Measurements from ENCODE around the gene MTG2.

Gene MTG2

GRCh38 chr20:62209850-62210495 is 27.1 kb downstream of the MTG2 start:
- CTCF ChIA-PET = no interaction called here
- H3K4me1 ChIP-seq (ENCODE audit: control insufficient read depth, insufficient read depth, low read length) = no peaks in the 10 kb centered on the region
- POLR2A ChIA-PET = interaction anchor here (1.0 kb wide), 1 partner anchor 43 kb away, joined by 3 read pairs; no protein-coding TSS in a partner anchor
- no peak overlapping the region for H3K4me3 ChIP-seq (ENCODE audit: low read depth, low read length)
- no peaks in the 10 kb centered on the region for H3K9me3 ChIP-seq (ENCODE audit: control insufficient read depth, insufficient read depth, low read depth, low read length)
- no peaks in the 10 kb centered on the region for H3K36me3 ChIP-seq (ENCODE audit: control insufficient read depth in 2 of 2, insufficient read depth in 1 of 2, low read length in 2 of 2)
- TF ChIP-seq ZNF10 (tag by site-specific recombination; IDR thresholded peaks at IDR 0.05) = no peak
- no peak for TF ChIP-seq ZBTB44 (tag by site-specific recombination; IDR thresholded peaks at IDR 0.05)
- no peak for TF ChIP-seq YY1 (tag by site-specific recombination; IDR thresholded peaks at IDR 0.05)
- TF ChIP-seq ZNF48 (tag by site-specific recombination; IDR thresholded peaks at IDR 0.05) = no peak
- TF ChIP-seq ZNF433 (tag by site-specific recombination; IDR thresholded peaks at IDR 0.05; ENCODE audit: low read depth) = no peak
- TF ChIP-seq GLIS1 (tag by site-specific recombination; IDR thresholded peaks at IDR 0.05) = no peak
- TF ChIP-seq ZNF157 (tag by site-specific recombination; IDR thresholded peaks at IDR 0.05) = no peak
- no peak for TF ChIP-seq TSHZ1 (tag by site-specific recombination; IDR thresholded peaks at IDR 0.05; ENCODE audit: borderline replicate concordance)
- no peak for TF ChIP-seq ZNF274 (IDR thresholded peaks at IDR 0.05; ENCODE audit: low read length)
- no peak for TF ChIP-seq ZNF274 (tag by site-specific recombination; IDR thresholded peaks at IDR 0.05; ENCODE audit: borderline replicate concordance)
- no peak overlapping the region for H3K27ac ChIP-seq (ENCODE audit: extremely low read depth, low read depth, low read length)

GRCh38 chr20:62210496-62210855 is 27.6 kb downstream of the MTG2 start:
- Histone ChIP-seq H3K4me1 (ENCODE audit: control insufficient read depth, insufficient read depth, low read length) (no peaks in the 10 kb centered on the region), H3K4me3 (ENCODE audit: low read depth, low read length) (no peak overlapping the region), H3K36me3 (ENCODE audit: control insufficient read depth in 2 of 2, insufficient read depth in 1 of 2, low read length in 2 of 2) (no peaks in the 10 kb centered on the region), H3K27ac (ENCODE audit: extremely low read depth, low read depth, low read length) (no peak overlapping the region), H3K9me3 (ENCODE audit: control insufficient read depth, insufficient read depth, low read depth, low read length) (no peaks in the 10 kb centered on the region)
- ChIA-PET CTCF (no interaction called here), POLR2A (interaction anchor here (1.0 kb wide), 1 partner anchor 43 kb away, joined by 3 read pairs; no protein-coding TSS in a partner anchor)
- no peak for TF ChIP-seq KLF16 (tag by site-specific recombination; IDR thresholded peaks at IDR 0.05)
- no peak for TF ChIP-seq SP7 (tag by site-specific recombination; IDR thresholded peaks at IDR 0.05)
- no peak for TF ChIP-seq RBAK (tag by site-specific recombination; IDR thresholded peaks at IDR 0.05)
- no peak for TF ChIP-seq ZNF449 (tag by site-specific recombination; IDR thresholded peaks at IDR 0.05)
- TF ChIP-seq HOXA7 (CRISPR knock-in tag; IDR thresholded peaks at IDR 0.05; ENCODE audit: borderline replicate concordance) = no peak
- TF ChIP-seq ZNF704 (tag by site-specific recombination; IDR thresholded peaks at IDR 0.05) = no peak
- TF ChIP-seq ZNF76 (tag by site-specific recombination; IDR thresholded peaks at IDR 0.05; ENCODE audit: borderline replicate concordance, low read depth) = no peak
- no peak for TF ChIP-seq ZFP41 (tag by site-specific recombination; IDR thresholded peaks at IDR 0.05; ENCODE audit: borderline replicate concordance)
- no peak for TF ChIP-seq PRDM4 (tag by site-specific recombination; IDR thresholded peaks at IDR 0.05)
- no peak for TF ChIP-seq YY2 (tag by site-specific recombination; IDR thresholded peaks at IDR 0.05)
- TF ChIP-seq KLF9 (tag by site-specific recombination; IDR thresholded peaks at IDR 0.05; ENCODE audit: low read depth) = no peak
- TF ChIP-seq ZNF549 (tag by site-specific recombination; IDR thresholded peaks at IDR 0.05) = no peak
- TF ChIP-seq ZFP37 (tag by site-specific recombination; IDR thresholded peaks at IDR 0.05) = no peak
- no peak for TF ChIP-seq ZNF121 (tag by site-specific recombination; IDR thresholded peaks at IDR 0.05)
